Measurements from ENCODE around the gene WDR43. TPM values are rescaled to one million over a fixed set of nuclear protein-coding genes. Genes with fewer than 3 reads are reported as not detected.

WDR43 gene
- total RNA-seq, 3 donors from 2014 or later: 34.4 to 40.9 (median 37.6) TPM

DNA sequence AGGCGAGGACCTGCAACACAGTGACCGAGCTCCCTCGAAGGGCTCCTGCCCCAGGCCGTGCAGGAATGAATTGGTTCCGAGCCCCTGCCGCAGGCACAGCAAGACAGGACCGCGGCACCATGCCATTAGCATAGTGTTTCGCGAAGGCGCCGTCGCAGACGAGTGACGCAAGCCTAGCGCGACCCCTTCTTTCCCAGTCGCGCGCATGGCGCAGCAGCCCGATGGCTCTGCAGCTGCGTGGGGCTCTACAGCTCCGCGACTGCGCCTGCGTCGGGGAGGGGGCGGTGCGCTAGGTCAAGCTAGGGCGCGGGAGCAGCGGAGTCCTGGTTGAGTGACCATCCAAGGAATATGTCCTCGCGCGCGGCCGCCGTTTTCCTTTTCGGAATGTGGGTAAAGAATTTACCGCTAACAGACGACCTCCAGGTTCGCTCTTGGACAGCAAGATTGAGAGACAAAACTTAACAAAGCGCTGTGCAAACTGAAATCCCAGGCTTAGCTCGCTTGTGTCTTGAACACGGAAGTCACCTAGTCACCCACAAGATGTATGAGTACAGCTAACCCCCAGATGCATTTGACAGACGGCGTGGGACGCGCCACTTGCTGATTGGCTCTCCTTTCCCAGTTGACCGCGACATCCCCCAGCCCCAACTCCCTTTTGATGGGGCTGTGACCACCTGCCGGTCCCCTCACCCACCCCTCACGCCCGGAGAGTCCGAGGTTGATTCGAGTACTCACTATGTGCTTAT is 24.1 kb upstream of the WDR43 start, which contains the start of gene TRMT61B:
Gene TRMT61B (minus strand): TSS at position 164 of the 746 bp plus-strand sequence. CDS start 32 bp downstream, at position 132.
- ATAC-seq: peak; percentile 100
- peak; percentile 98 to 99 (median 98) for DNase-seq
- H3K4me1 ChIP-seq (ENCODE audit: low read depth): peaks cover 18% of the 10 kb centered on the region
- TF ChIP-seq, protein P1, sequence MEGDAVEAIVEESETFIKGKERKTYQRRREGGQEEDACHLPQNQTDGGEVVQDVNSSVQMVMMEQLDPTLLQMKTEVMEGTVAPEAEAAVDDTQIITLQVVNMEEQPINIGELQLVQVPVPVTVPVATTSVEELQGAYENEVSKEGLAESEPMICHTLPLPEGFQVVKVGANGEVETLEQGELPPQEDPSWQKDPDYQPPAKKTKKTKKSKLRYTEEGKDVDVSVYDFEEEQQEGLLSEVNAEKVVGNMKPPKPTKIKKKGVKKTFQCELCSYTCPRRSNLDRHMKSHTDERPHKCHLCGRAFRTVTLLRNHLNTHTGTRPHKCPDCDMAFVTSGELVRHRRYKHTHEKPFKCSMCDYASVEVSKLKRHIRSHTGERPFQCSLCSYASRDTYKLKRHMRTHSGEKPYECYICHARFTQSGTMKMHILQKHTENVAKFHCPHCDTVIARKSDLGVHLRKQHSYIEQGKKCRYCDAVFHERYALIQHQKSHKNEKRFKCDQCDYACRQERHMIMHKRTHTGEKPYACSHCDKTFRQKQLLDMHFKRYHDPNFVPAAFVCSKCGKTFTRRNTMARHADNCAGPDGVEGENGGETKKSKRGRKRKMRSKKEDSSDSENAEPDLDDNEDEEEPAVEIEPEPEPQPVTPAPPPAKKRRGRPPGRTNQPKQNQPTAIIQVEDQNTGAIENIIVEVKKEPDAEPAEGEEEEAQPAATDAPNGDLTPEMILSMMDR (IDR thresholded peaks at IDR 0.05): no peak
- H3K36me3 ChIP-seq (ENCODE audit: low read depth): no peaks in the 10 kb centered on the region
- intact Hi-C loops (cut with DNase I, micrococcal nuclease): no loop called here
- H3K4me3 ChIP-seq: peak within 1 kb of the TSS; percentile 54
- no peaks in the 10 kb centered on the region for H3K9me3 ChIP-seq

DNA sequence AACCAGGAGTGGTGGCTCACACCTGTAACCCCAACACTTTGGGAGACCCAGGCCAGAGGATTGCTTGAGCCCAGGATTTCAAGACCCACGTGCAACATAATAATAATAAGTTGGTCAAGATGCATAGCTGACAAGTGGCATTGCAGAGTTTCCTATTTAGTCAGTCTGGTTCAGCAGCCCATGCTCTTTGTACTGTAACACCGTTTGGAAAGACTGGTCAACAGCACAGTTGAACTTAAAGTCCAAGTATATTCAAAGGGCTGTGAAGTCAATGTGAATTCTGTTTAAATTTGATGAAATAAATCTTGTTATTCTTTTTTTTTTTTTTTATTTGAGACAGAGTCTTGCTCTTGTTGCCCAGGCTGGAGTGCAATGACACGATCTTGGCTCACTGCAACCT is 22.8 kb upstream of the WDR43 start:
- intact Hi-C loops (cut with DNase I, micrococcal nuclease): no loop called here
- peaks cover 18% of the 10 kb centered on the region for H3K4me1 ChIP-seq (ENCODE audit: low read depth)
- H3K9me3 ChIP-seq: no peaks in the 10 kb centered on the region
- ATAC-seq (no peak), DNase-seq (no peak)
- H3K4me3 ChIP-seq: no peak overlapping the region
- H3K36me3 ChIP-seq (ENCODE audit: low read depth): no peaks in the 10 kb centered on the region
- TF ChIP-seq, protein P1 (IDR thresholded peaks at IDR 0.05): no peak

DNA sequence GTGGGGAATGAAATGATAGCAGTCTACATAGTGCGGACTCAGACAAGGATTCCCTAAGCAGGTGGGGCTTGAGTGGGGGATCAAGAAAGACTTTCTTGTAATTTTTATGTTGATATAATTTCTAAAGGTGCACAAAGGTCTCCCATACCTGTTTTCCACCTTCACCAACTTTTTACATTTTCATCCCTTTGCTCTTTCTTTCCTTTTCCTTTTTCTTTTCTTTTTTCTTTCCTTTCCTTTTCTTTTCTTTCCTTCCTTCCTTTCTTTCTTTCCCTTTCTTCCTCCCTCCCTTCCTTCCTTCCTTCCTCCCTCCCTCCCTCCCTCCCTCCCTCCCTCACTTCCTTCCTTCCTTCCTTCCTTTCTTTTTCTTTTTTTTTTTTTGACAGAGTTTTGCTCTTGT is 14.3 kb upstream of the WDR43 start:
- DNase-seq (no peak), ATAC-seq (no peak)
- H3K4me3 ChIP-seq: no peak overlapping the region
- H3K4me1 ChIP-seq (ENCODE audit: low read depth): no peaks in the 10 kb centered on the region
- H3K9me3 ChIP-seq: no peaks in the 10 kb centered on the region
- intact Hi-C loops (cut with DNase I, micrococcal nuclease): no loop called here
- no peaks in the 10 kb centered on the region for H3K36me3 ChIP-seq (ENCODE audit: low read depth)
- TF ChIP-seq, protein P1 (IDR thresholded peaks at IDR 0.05): no peak

DNA sequence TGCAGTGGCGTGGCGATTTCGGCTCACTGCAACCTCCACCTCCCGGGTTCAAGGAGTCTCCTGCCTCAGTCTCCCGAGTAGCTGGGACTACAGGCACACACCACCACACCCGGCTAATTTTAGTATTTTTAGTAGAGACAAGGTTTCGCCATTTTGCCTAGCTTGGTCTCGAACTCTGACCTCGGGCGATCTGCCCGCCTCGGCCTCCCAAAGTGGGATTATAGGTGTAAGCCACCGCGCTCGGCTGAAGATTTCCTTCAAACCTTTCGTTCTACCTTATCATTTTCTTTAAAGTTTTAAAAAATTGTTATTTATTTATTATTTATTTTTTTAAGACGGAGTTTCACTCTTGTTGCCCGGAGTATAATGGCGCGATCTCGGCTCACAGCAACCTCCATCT is 979 bp upstream of the WDR43 start:
- H3K4me1 ChIP-seq (ENCODE audit: low read depth): peaks cover 14% of the 10 kb centered on the region
- intact Hi-C loops (cut with DNase I, micrococcal nuclease): no loop called here
- TF ChIP-seq, protein P1 (IDR thresholded peaks at IDR 0.05): no peak
- H3K4me3 ChIP-seq: no peak overlapping the region
- H3K36me3 ChIP-seq (ENCODE audit: low read depth): no peaks in the 10 kb centered on the region
- ATAC-seq (no peak), DNase-seq (peak; percentile 10 to 58 (median 33))
- no peaks in the 10 kb centered on the region for H3K9me3 ChIP-seq

DNA sequence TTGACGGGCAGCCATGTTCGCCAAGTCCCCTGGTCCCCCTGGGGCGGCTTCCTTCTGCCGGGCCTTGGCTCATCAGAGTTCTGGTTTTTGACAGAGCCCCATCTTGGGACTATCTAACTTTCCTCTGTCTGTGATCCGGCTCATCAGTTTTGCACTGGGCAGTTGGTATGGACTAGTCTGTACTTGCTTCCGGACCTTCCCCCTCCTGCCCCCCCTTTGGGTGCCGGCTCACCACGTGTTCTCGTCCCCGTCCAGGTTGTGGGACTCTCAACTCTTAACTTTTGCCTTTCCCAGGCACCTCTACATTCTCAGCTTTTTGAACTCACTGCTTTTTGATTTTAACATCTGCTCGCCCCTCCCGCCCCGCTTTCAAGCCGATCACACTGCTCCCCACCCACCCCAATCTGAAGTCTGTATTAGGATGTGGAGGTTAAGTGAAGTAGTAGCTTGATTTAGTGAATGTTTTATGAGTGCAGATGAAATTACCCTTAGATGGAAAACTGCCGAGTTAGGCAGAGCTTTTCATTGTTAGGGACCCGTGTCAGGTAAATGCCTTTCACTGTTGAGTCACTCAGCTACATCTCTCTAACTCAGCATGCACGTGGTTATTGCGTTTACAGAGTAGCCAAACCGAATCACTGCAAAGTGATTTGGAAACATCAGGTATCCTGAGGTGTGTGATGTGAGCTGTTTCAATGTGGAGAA is 874 bp downstream of the WDR43 start:
- H3K9me3 ChIP-seq: no peaks in the 10 kb centered on the region
- H3K4me3 ChIP-seq: peak overlapping the region; percentile 97
- DNase-seq: peak; percentile 44 to 63 (median 59)
- TF ChIP-seq, protein P1 (IDR thresholded peaks at IDR 0.05): no peak
- H3K36me3 ChIP-seq (ENCODE audit: low read depth): no peaks in the 10 kb centered on the region
- peaks cover 14% of the 10 kb centered on the region for H3K4me1 ChIP-seq (ENCODE audit: low read depth)
- intact Hi-C loops (cut with DNase I, micrococcal nuclease): no loop called here
- peak; percentile 39 for ATAC-seq

All from mucosa of descending colon (tissue), 3 donors.